ENCODE data around the gene PCCA. TPM values are rescaled to one million over a fixed set of nuclear protein-coding genes. Genes with fewer than 3 reads are reported as not detected.

Gene PCCA
- total RNA-seq, 1 donor from 2014 or later = 15.3 TPM

- Mint-ChIP-seq H3K27ac (no peak overlapping the region), H3K4me3 (no peak overlapping the region), H3K9me3 (no peaks in the 10 kb centered on the region), H3K27me3 (no peaks in the 10 kb centered on the region), H3K36me3 (ENCODE audit: low read depth) (peaks cover 10% of the 10 kb centered on the region), H3K4me1 (peaks cover 43% of the 10 kb centered on the region)
- intact Hi-C loops (cut with micrococcal nuclease) = no loop called here
- no peak for DNase-seq
- POLR2A ChIA-PET = no interaction called here
- CTCF ChIA-PET = no interaction called here
- TF ChIP-seq, protein P1, sequence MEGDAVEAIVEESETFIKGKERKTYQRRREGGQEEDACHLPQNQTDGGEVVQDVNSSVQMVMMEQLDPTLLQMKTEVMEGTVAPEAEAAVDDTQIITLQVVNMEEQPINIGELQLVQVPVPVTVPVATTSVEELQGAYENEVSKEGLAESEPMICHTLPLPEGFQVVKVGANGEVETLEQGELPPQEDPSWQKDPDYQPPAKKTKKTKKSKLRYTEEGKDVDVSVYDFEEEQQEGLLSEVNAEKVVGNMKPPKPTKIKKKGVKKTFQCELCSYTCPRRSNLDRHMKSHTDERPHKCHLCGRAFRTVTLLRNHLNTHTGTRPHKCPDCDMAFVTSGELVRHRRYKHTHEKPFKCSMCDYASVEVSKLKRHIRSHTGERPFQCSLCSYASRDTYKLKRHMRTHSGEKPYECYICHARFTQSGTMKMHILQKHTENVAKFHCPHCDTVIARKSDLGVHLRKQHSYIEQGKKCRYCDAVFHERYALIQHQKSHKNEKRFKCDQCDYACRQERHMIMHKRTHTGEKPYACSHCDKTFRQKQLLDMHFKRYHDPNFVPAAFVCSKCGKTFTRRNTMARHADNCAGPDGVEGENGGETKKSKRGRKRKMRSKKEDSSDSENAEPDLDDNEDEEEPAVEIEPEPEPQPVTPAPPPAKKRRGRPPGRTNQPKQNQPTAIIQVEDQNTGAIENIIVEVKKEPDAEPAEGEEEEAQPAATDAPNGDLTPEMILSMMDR (IDR thresholded peaks at IDR 0.05) = no peak
- no peak for ATAC-seq (ENCODE audit: low read depth)
Measured at GRCh38 chr13:100106705-100107104, 17.8 kb downstream of the PCCA start.

DNA sequence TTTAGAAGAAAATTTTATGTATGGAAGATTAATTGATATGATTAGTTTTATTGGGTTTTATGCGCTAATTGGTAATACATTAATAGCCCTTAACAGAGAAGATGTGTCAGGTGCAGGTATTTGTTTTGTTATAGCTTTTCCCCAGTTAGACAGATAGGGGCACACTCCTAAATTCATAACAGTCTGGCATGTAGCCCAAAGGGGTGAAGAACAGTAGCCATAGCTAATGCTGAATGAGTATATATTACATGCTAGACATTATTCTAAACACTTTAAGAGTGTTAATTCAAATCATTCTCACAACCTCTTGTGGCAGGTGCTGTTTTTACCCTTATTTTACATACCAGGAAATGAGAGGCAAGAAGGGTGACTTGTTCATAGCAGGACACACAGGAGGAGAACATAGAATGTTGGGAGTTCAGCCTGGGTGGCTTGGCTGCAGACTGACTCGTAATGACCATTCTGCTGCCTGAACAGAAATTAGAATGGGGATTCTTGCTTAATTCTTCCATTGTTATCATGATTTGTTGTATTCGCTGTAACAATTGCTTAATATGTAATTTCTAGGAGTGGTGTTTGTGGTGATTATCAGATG, 20.1 kb downstream of the PCCA start:
- no peak overlapping the region for H3K27ac Mint-ChIP-seq

DNA sequence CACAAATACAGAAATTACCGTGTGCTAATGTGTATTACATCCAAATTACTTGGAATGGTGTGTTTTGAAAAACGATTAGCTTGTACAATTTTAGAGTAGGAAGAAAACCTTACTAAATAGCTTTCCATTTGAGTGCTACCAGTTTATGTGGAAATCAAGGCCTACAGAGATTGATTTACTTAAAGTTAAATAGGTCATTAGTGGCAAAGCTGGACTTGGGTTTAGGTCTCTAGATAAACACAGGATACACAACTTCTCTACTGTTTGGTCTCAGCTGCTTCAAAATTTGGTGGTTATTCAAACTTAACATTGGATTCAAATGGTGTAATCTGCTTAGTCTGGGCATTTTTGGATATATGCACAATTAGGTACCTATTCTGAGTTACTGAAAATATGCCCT, 21.4 kb downstream of the PCCA start:
- POLR2A ChIA-PET = no interaction called here
- TF ChIP-seq, protein P1 (IDR thresholded peaks at IDR 0.05) = no peak
- CTCF ChIA-PET = no interaction called here
- Mint-ChIP-seq H3K9me3 (no peaks in the 10 kb centered on the region), H3K27ac (no peak overlapping the region), H3K4me3 (no peak overlapping the region), H3K27me3 (no peaks in the 10 kb centered on the region), H3K4me1 (peaks cover 40% of the 10 kb centered on the region), H3K36me3 (ENCODE audit: low read depth) (peaks cover 15% of the 10 kb centered on the region)
- DNase-seq (no peak), ATAC-seq (ENCODE audit: low read depth) (no peak)
- intact Hi-C loops (cut with micrococcal nuclease) = no loop called here

More for the DNA sequence above, 20.1 kb downstream of the PCCA start:
- Mint-ChIP-seq H3K9me3 (no peaks in the 10 kb centered on the region), H3K36me3 (ENCODE audit: low read depth) (peaks cover 10% of the 10 kb centered on the region), H3K27me3 (no peaks in the 10 kb centered on the region), H3K4me3 (no peak overlapping the region), H3K4me1 (peaks cover 43% of the 10 kb centered on the region)
- DNase-seq (no peak), ATAC-seq (ENCODE audit: low read depth) (no peak)
- CTCF ChIA-PET = no interaction called here
- TF ChIP-seq, protein P1 (IDR thresholded peaks at IDR 0.05) = no peak
- intact Hi-C loops (cut with micrococcal nuclease) = no loop called here
- POLR2A ChIA-PET = no interaction called here

DNA sequence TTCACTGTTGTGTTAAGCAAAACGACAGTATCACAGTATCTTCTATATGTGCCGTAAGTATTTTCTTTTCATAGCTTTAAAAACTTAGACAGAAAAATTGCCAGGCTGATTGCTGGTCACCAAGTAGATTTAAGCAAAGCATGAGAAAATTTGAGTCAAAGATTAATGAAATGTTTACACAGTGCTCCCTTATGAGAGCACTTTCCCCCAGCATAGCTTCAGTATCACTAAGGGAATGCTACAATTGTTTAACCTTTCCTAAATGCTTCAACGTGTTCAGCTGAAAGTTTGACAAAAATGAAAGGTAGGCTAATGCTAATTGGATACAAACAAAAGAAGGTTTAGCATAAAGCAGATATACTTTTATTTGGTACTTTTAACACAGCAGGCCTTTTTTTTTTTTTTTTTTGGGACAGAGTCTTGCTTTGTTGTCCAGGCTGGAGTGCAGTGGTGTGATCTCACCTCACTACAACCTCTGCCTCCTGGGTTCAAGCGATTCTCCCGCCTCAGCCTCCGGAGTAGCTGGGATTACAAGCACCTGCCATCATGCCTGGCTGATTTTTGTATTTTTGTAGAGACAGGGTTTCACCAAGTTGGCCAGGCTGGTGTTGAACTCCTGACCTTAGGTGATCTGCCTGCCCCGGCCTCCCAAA, 23.4 kb downstream of the PCCA start:
- TF ChIP-seq, protein P1 (IDR thresholded peaks at IDR 0.05) = no peak
- ATAC-seq (ENCODE audit: low read depth) = no peak
- Mint-ChIP-seq H3K27me3 (no peaks in the 10 kb centered on the region), H3K4me1 (peaks cover 28% of the 10 kb centered on the region), H3K36me3 (ENCODE audit: low read depth) (peaks cover 16% of the 10 kb centered on the region), H3K9me3 (no peaks in the 10 kb centered on the region), H3K4me3 (no peak overlapping the region), H3K27ac (no peak overlapping the region)
- ChIA-PET CTCF (no interaction called here), POLR2A (interaction anchor here (0.6 kb wide), 1 partner anchor 1547 kb away, joined by 8 read pairs; no protein-coding TSS in a partner anchor)
- DNase-seq = no peak
- intact Hi-C loops (cut with micrococcal nuclease) = no loop called here

DNA sequence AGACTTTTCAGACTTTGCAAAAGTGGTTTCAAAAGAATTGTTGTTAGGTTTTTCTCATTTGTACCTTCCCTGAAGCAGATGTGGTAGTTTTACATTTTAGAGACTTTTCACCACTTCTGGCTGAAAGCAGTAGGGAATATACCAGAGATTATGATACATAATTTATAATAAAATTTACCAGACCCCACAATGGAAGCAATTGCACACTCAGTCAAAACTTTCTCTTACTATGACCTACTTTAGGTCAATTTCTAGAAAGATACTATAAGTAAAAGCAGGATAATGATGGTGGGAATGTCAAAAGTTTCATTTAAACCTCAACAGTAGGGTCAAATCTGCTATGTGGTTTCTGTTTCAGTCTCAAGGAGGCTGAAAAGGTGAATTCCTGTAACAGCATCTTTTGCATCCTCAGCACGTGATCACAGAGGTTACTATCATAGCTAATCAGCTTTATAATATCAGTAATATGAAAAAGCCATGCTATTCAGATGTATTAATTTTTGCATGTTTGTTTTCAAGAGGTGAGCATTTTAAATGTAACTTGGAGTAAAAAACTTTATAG, 26.9 kb downstream of the PCCA start:
- H3K9me3 Mint-ChIP-seq = no peaks in the 10 kb centered on the region
- CTCF ChIA-PET = no interaction called here
- H3K4me1 Mint-ChIP-seq = no peaks in the 10 kb centered on the region
- no peak overlapping the region for H3K27ac Mint-ChIP-seq
- H3K36me3 Mint-ChIP-seq (ENCODE audit: low read depth) = peaks cover 30% of the 10 kb centered on the region
- H3K27me3 Mint-ChIP-seq = no peaks in the 10 kb centered on the region
- intact Hi-C loops (cut with micrococcal nuclease) = no loop called here
- no peak overlapping the region for H3K4me3 Mint-ChIP-seq
- POLR2A ChIA-PET = no interaction called here
- TF ChIP-seq, protein P1 (IDR thresholded peaks at IDR 0.05) = no peak
- ATAC-seq (ENCODE audit: low read depth) (no peak), DNase-seq (no peak)
